A549 (cell line): ENCODE results near the gene MSH2.

Experiments used
- CHD2 ChIP-seq: fragments of 150-350 bp; IDR thresholded peaks from 2 replicates; pipeline ENCODE4 v1.6.1; 2014; ENCODE audit warnings: low read length; ENCODE audit not compliant: partially characterized antibody
- CTCF ChIP-seq: fragments of >200 bp; sonication (Bioruptor Twin); formaldehyde crosslinking; IDR thresholded peaks from 3 replicates; pipeline ENCODE4 v1.5.1; 2016
- EP300 ChIP-seq, 2 experiments: fragments of >200 bp; sonication (Bioruptor Twin); formaldehyde crosslinking; IDR thresholded peaks; 2 replicates in 1 of 2; 3 replicates in 1 of 2; pipeline ENCODE4 v1.6.1; 2016 to 2017
- JUNB ChIP-seq: fragments of >200 bp; sonication (Bioruptor Twin); formaldehyde crosslinking; IDR thresholded peaks from 2 replicates; pipeline ENCODE4 v1.6.1; 2016
- MAFK ChIP-seq: fragments of 450-650 bp; IDR thresholded peaks from 2 replicates; pipeline ENCODE4 v1.6.1; 2014; ENCODE audit not compliant: partially characterized antibody
- NR3C1 ChIP-seq: fragments of >200 bp; sonication (Bioruptor Twin); formaldehyde crosslinking; IDR thresholded peaks from 3 replicates; pipeline ENCODE4 v1.6.1; 2017
- POLR2A ChIP-seq: IDR thresholded peaks from 2 replicates; pipeline ENCODE4 v1.6.1; 2012; ENCODE audit warnings: mild to moderate bottlenecking, low read length
- RAD21 ChIP-seq, 2 experiments: fragments of >200 bp in 1 of 2; sonication (Bioruptor Twin) in 1 of 2; formaldehyde crosslinking in 1 of 2; IDR thresholded peaks in 1 of 2; conservative IDR thresholded peaks in 1 of 2; 2 replicates in 1 of 2; 3 replicates in 1 of 2; pipeline ENCODE4 v1.6.1; 2012 to 2018; ENCODE audit warnings: inconsistent platforms in 1 of 2
- RFX5 ChIP-seq: fragments of 450-650 bp; IDR thresholded peaks from 2 replicates; pipeline ENCODE4 v1.7.1; 2014; ENCODE audit warnings: antibody characterized with exemption, mild to moderate bottlenecking, moderate library complexity
- SMC3 ChIP-seq: fragments of >200 bp; sonication (Bioruptor Twin); formaldehyde crosslinking; IDR thresholded peaks from 3 replicates; pipeline ENCODE4 v1.6.1; 2018; ENCODE audit warnings: inconsistent platforms

DNA sequence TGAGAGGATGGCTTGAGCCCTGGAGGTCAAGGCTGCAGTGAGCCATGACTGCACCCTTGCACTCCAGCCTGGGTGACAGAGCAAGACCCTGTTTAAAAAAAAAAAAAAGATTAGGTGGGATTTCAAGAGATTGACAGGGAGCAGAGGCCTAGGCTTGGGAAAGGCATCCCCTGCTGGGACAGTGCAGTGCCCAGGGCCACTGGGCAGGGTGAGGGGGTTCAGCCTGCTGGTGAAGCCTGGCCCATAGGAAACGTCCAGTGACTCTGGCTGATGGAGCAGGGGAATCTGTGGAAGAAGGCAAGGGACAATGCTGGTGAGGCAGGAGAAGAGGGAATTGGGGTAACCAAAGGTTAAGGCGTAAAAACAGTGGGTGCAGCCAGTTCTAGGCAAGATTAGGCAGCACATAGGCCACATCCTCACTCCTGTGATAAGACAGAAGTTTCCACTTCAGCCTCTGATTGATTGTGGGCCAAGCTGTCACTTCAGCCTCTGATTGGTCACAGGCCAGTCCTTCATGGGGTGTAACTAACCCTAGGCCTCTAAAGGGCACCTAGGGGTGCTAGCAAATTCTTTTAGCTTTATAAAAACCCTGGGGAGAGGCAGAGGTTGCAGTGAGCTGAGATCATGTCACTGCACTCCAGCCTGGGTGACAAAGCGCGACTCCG, 128.6 kb downstream of the MSH2 start:
- TF ChIP-seq CTCF, result no peak
- no peak for TF ChIP-seq NR3C1
- no peak for TF ChIP-seq MAFK
- TF ChIP-seq RFX5, result no peak
- no peak for TF ChIP-seq EP300 (IDR thresholded peaks at IDR 0.05)
- TF ChIP-seq SMC3, result no peak
- no peak for TF ChIP-seq RAD21 (conservative IDR thresholded peaks at IDR 0.05 in 1 of 2, IDR thresholded peaks at IDR 0.05 in 1 of 2)
- TF ChIP-seq JUNB, result no peak
- TF ChIP-seq POLR2A, result no peak
- no peak for TF ChIP-seq CHD2
